SK-N-SH (cell line): ENCODE data around the gene ARPC5. TPM values are rescaled to one million over a fixed set of nuclear protein-coding genes. Genes with fewer than 3 reads are reported as not detected.

ENCODE experiments used
- CTCF ChIA-PET: fragments of 300-600, 350-600 bp; formaldehyde crosslinking; extraction: SDS; loops from one replicate; lab custom pipeline; 2021; lab: Yijun Ruan, JAX
- POLR2A ChIA-PET: fragments of 350-600 bp; sonication (Branson Sonifier 250); formaldehyde crosslinking; extraction: SDS; loops from one replicate; lab custom pipeline; 2020; ENCODE audit warnings: antibody characterized with exemption, inconsistent platforms; lab: Yijun Ruan, JAX
- DNase-seq: peaks from one replicate; pipeline ENCODE4 v3.0.0; 2012
- H2AFZ ChIP-seq: fragments of 200-600 bp; sonication (generic); 2 replicates; pipeline ENCODE4 v1.8.1; 2016; ENCODE audit warnings: antibody characterized with exemption, mild to moderate bottlenecking, low read depth
- H3F3A ChIP-seq: fragments of 200-600 bp; sonication (generic); replicated peaks from 2 replicates; pipeline ENCODE3; 2016; ENCODE audit warnings: antibody characterized with exemption, mild to moderate bottlenecking; ENCODE audit not compliant: insufficient read depth
- H3K27ac ChIP-seq, 2 experiments: fragments of 200-500 bp in 1 of 2; fragments of 200-600 bp in 1 of 2; sonication (Bioruptor generic) in 1 of 2; sonication (generic), shearing (Covaris generic) in 1 of 2; 2 replicates each; pipeline versions ENCODE4 v1.5.1 to v1.6.1; 2014 to 2016; ENCODE audit warnings: low read depth in 2 of 2, inconsistent platforms in 1 of 2, low read length in 1 of 2, mild to moderate bottlenecking in 1 of 2, mixed read lengths in 1 of 2
- H3K27me3 ChIP-seq: fragments of 200-600 bp; sonication (generic), shearing (Covaris generic); 2 replicates; pipeline ENCODE4 v1.6.1; 2016; ENCODE audit warnings: mixed run types; ENCODE audit not compliant: insufficient read depth
- H3K36me3 ChIP-seq, 2 experiments: fragments of 200-500 bp in 1 of 2; fragments of 200-600 bp in 1 of 2; sonication (Bioruptor generic) in 1 of 2; sonication (generic) in 1 of 2; replicated peaks in 1 of 2; 2 replicates each; pipeline versions ENCODE3 to v1.5.1; 2014 to 2016; ENCODE audit warnings: low read length in 1 of 2, mild to moderate bottlenecking in 1 of 2; ENCODE audit not compliant: insufficient read depth in 2 of 2, control insufficient read depth in 1 of 2
- H3K4me1 ChIP-seq, 2 experiments: fragments of 200-500 bp in 1 of 2; fragments of 200-600 bp in 1 of 2; sonication (Bioruptor generic) in 1 of 2; sonication (generic), shearing (Covaris generic) in 1 of 2; 2 replicates each; pipeline versions ENCODE4 v1.5.1 to v1.6.1; 2014 to 2016; ENCODE audit warnings: low read depth in 1 of 2, low read length in 1 of 2, mixed run types in 1 of 2; ENCODE audit not compliant: insufficient read depth in 2 of 2, control insufficient read depth in 1 of 2
- H3K4me2 ChIP-seq: fragments of 200-600 bp; sonication (generic), shearing (Covaris generic); 2 replicates; pipeline ENCODE4 v1.6.1; 2017; ENCODE audit warnings: mixed run types
- H3K4me3 ChIP-seq, 2 experiments: fragments of 200-500 bp in 1 of 2; fragments of 200-600 bp in 1 of 2; sonication (Bioruptor generic) in 1 of 2; sonication (generic), shearing (Covaris generic) in 1 of 2; 2 replicates each; pipeline versions ENCODE4 v1.5.1 to v1.8.1; 2014 to 2016; ENCODE audit warnings: low read depth in 2 of 2, inconsistent platforms in 1 of 2, low read length in 1 of 2, mild to moderate bottlenecking in 1 of 2, mixed read lengths in 1 of 2, moderate library complexity in 1 of 2
- H3K79me2 ChIP-seq: fragments of 200-600 bp; sonication (generic); 2 replicates; pipeline ENCODE4 v1.8.1; 2017; ENCODE audit warnings: mild to moderate bottlenecking; ENCODE audit not compliant: insufficient read depth
- H3K9ac ChIP-seq: fragments of 200-600 bp; sonication (generic); 2 replicates; pipeline ENCODE4 v1.6.1; 2017; ENCODE audit warnings: mixed run types
- H3K9me2 ChIP-seq: fragments of 200-600 bp; sonication (generic); 2 replicates; pipeline ENCODE4 v1.6.1; 2017; ENCODE audit warnings: mixed run types
- H3K9me3 ChIP-seq: fragments of 200-600 bp; sonication (generic); 2 replicates; pipeline ENCODE4 v1.6.1; 2017; ENCODE audit warnings: mixed run types, mild to moderate bottlenecking, moderate library complexity
- H4K20me1 ChIP-seq: fragments of 200-600 bp; sonication (generic); 2 replicates; pipeline ENCODE4 v1.6.1; 2017; ENCODE audit warnings: mild to moderate bottlenecking, mixed run types; ENCODE audit not compliant: insufficient read depth
- CHD2 ChIP-seq: fragments of 150-350 bp; IDR thresholded peaks from 2 replicates; pipeline ENCODE4 v1.6.1; 2018; ENCODE audit warnings: low read length; ENCODE audit not compliant: partially characterized antibody
- FOSL2 ChIP-seq: IDR thresholded peaks from 2 replicates; pipeline ENCODE4 v1.4.0; 2012; ENCODE audit warnings: low read depth, mild to moderate bottlenecking, moderate library complexity, borderline replicate concordance
- FOXM1 ChIP-seq: IDR thresholded peaks from 2 replicates; pipeline ENCODE4 v1.4.0; 2012; ENCODE audit warnings: low read depth, mild to moderate bottlenecking
- JUND ChIP-seq: IDR thresholded peaks from 2 replicates; pipeline ENCODE4 v1.4.0; 2012
- MAX ChIP-seq: IDR thresholded peaks from 2 replicates; pipeline ENCODE4 v1.4.0; 2012; ENCODE audit warnings: low read depth
- MEF2A ChIP-seq: IDR thresholded peaks from 2 replicates; pipeline ENCODE4 v1.4.0; 2012; ENCODE audit warnings: low read depth, borderline replicate concordance
- NFIC ChIP-seq: IDR thresholded peaks from 2 replicates; pipeline ENCODE4 v1.4.0; 2012; ENCODE audit warnings: borderline replicate concordance
- NRF1 ChIP-seq: IDR thresholded peaks from 2 replicates; pipeline ENCODE4 v1.6.1; 2012; ENCODE audit warnings: low read depth, mild to moderate bottlenecking, low read length
- PBX3 ChIP-seq: IDR thresholded peaks from 2 replicates; pipeline ENCODE4; 2012
- POLR2AphosphoS5 ChIP-seq: IDR thresholded peaks from 2 replicates; pipeline ENCODE4 v1.6.1; 2012; ENCODE audit warnings: low read depth, low read length
- RAD21 ChIP-seq: IDR thresholded peaks from 2 replicates; pipeline ENCODE4 v1.6.1; 2012; ENCODE audit warnings: mild to moderate bottlenecking, low read length
- RCOR1 ChIP-seq: fragments of 150-350 bp; IDR thresholded peaks from 2 replicates; pipeline ENCODE4 v1.6.1; 2017; ENCODE audit warnings: antibody characterized with exemption, low read length
- REST ChIP-seq: IDR thresholded peaks from 2 replicates; pipeline ENCODE4 v1.6.1; 2012; ENCODE audit warnings: mild to moderate bottlenecking, low read depth, low read length, moderate library complexity
- RXRA ChIP-seq: IDR thresholded peaks from 2 replicates; pipeline ENCODE4 v1.4.0; 2012; ENCODE audit warnings: low read depth, mild to moderate bottlenecking, borderline replicate concordance
- SIN3A ChIP-seq: IDR thresholded peaks from 2 replicates; pipeline ENCODE4 v1.6.1; 2012; ENCODE audit warnings: low read depth, mild to moderate bottlenecking, low read length, moderate library complexity, borderline replicate concordance
- SMC3 ChIP-seq: IDR thresholded peaks from 2 replicates; pipeline ENCODE4 v1.6.1; 2012; ENCODE audit warnings: low read depth, low read length, improper control_type of control experiment
- TEAD4 ChIP-seq: IDR thresholded peaks from 2 replicates; pipeline ENCODE4 v1.4.0; 2012; ENCODE audit warnings: mild to moderate bottlenecking, borderline replicate concordance; ENCODE audit not compliant: insufficient read depth
- WGBS: methylation state at CpG from one replicate; pipeline ENCODE4 v1.1.6; 2017; ENCODE audit warnings: low lambda C conversion rate; 5-methylcytosine and 5-hydroxymethylcytosine counted together
- polyA plus RNA-seq, 3 experiments: library from polyadenylated mRNA; depleted of rRNA; stranded (reverse); fragments of >200 nt; gene quantifications; 2 replicates each; pipeline ENCODE4 v1.2.3, GENCODE V29; 2012
- TF ChIP-seq, protein P1 (sequence below): fragments of 150-350 bp; IDR thresholded peaks from 2 replicates; pipeline ENCODE4 v1.6.1; 2017; ENCODE audit warnings: antibody characterized with exemption, low read length, low read depth, borderline replicate concordance
- TF ChIP-seq, protein P2 (sequence below): fragments of 150-350 bp; IDR thresholded peaks from 2 replicates; pipeline ENCODE4 v1.6.1; 2016; ENCODE audit warnings: mild to moderate bottlenecking, low read depth, low read length

ARPC5 gene
- polyA plus RNA-seq, 1 of the 3 experiments (the other 2 are of a cell fraction) = 66.8 TPM

- peak overlapping the region; percentile 83 for H3K4me2 ChIP-seq
- ChIA-PET CTCF (interaction anchor here (0.8 to 2.2 kb wide), 8 partner anchors 10 to 402 kb away, joined by 3 to 8 read pairs (median 4); no protein-coding TSS in a partner anchor), POLR2A (no interaction called here)
- H3K27ac ChIP-seq = no peak overlapping the region
- H3K79me2 ChIP-seq = peaks cover 90% of the 10 kb centered on the region
- no peak for DNase-seq
- H3K4me3 ChIP-seq = peak overlapping the region; percentile 85 to 92; a peak in 3 of 4 replicates
- no peaks in the 10 kb centered on the region for H3K9me2 ChIP-seq
- peaks cover 54 to 55% of the 10 kb centered on the region in 2 experiments for H3K36me3 ChIP-seq
- peak overlapping the region; percentile 91; the same call in 1 of the 2 replicates for H3K9ac ChIP-seq
- 46% methylated on average over 2 of the region's 2 CpGs for WGBS
- peaks cover 30% of the 10 kb centered on the region for H3F3A ChIP-seq
- H3K27me3 ChIP-seq = no peaks in the 10 kb centered on the region
- H3K4me1 ChIP-seq = peaks cover 27 to 28% of the 10 kb centered on the region in 2 experiments; a peak in 3 of 4 replicates
- H3K9me3 ChIP-seq = no peaks in the 10 kb centered on the region
- peaks cover 47% of the 10 kb centered on the region for H4K20me1 ChIP-seq
- no peak for TF ChIP-seq REST
- no peak for TF ChIP-seq RCOR1
- TF ChIP-seq FOSL2 = no peak
- no peak for TF ChIP-seq POLR2AphosphoS5
- TF ChIP-seq, protein P1, sequence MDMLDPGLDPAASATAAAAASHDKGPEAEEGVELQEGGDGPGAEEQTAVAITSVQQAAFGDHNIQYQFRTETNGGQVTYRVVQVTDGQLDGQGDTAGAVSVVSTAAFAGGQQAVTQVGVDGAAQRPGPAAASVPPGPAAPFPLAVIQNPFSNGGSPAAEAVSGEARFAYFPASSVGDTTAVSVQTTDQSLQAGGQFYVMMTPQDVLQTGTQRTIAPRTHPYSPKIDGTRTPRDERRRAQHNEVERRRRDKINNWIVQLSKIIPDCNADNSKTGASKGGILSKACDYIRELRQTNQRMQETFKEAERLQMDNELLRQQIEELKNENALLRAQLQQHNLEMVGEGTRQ = no peak
- no peak for TF ChIP-seq FOXM1
- no peak for TF ChIP-seq MAX
- TF ChIP-seq SIN3A = no peak
- no peak for TF ChIP-seq NFIC
- TF ChIP-seq RAD21 = no peak
- TF ChIP-seq SMC3 = no peak
- no peak for TF ChIP-seq PBX3
- no peak for TF ChIP-seq JUND
- no peak for TF ChIP-seq NRF1
- TF ChIP-seq MEF2A = no peak
- TF ChIP-seq, protein P2, sequence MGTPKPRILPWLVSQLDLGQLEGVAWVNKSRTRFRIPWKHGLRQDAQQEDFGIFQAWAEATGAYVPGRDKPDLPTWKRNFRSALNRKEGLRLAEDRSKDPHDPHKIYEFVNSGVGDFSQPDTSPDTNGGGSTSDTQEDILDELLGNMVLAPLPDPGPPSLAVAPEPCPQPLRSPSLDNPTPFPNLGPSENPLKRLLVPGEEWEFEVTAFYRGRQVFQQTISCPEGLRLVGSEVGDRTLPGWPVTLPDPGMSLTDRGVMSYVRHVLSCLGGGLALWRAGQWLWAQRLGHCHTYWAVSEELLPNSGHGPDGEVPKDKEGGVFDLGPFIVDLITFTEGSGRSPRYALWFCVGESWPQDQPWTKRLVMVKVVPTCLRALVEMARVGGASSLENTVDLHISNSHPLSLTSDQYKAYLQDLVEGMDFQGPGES = no peak
- TF ChIP-seq TEAD4 = no peak
- no peak for TF ChIP-seq RXRA
- TF ChIP-seq CHD2 = no peak
- no peak overlapping the region for H2AFZ ChIP-seq
Measured at GRCh38 chr1:183632114-183632513, 3.5 kb downstream of the ARPC5 start.
